Stimulated activated CD8-positive, alpha-beta memory T cell treated with anti-CD3 and anti-CD28 coated beads, Interleukin-7, amount 100 ng/mL, for 4 hours (primary cell): ENCODE data around the gene PPFIBP2.
"Not testable (repeated sequence)": the region's sequence is repeated elsewhere in the genome, so short reads cannot be mapped to it uniquely, and the experiment has no call there.

Experiments
- DNase-seq, 2 donors: peaks; one replicate each; pipeline ENCODE4 v3.0.0-alpha.2; 2020; ENCODE audit warnings: low read depth in 2 of 2

PPFIBP2 gene

DNA sequence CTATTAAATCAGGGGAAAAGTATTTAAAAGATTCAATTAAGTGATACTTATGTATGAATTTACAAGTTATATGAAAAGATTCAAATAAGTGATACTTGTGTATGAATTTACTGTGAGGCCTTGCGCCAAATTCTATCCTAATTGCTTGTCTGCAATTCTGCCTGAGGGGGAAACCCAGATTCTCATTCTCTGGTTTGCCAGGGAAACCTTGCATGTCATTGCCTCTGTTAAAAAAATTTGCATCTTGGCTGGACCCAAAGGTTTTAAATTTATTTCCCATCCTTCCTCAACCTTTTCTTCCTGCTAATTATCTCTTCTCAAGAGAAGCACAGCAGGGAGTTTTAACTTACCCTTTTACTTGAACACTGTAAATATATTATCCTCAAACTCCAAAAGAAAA lies 14.7 kb upstream of the PPFIBP2 start:
- DNase-seq = no peak

DNA sequence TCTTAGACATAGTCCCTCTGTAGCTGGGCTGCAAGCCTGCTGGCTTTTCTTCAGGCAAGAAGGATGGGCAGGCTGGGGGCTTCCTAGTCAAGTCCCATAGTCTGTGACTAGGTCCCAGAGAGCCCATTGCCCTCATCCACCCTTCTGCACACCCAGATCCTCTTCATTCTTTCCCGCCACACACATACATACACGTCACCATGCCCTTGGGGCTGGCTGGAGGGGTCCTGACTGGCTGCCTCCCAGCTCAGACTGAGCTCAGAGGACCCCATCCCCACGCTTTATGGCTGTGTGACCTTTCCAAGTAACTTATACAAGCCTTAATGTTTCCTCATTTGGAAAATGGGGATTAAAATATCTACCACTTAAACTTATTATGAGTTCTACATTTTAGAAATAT lies 13.5 kb upstream of the PPFIBP2 start:
- DNase-seq = no peak

DNA sequence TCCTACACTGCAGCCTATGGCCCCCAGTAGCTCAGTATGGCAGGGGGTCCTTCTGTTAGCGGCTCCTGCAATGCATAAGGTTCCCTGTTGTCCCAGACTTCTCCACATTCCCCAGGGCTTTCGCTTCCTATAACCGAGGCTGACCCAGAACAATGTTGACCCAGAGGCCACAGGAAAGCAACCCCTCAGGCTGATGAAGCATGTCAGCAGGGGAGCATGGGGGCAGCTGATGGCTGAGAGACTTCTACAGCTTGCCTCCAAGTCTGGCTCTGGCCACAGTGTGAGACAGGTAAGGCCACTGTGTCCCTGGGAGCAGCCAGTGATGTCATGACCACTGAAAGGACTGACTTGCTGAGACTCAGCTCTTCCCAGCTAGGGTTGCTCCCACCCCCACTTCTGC lies 12.5 kb upstream of the PPFIBP2 start:
- DNase-seq = no peak

DNA sequence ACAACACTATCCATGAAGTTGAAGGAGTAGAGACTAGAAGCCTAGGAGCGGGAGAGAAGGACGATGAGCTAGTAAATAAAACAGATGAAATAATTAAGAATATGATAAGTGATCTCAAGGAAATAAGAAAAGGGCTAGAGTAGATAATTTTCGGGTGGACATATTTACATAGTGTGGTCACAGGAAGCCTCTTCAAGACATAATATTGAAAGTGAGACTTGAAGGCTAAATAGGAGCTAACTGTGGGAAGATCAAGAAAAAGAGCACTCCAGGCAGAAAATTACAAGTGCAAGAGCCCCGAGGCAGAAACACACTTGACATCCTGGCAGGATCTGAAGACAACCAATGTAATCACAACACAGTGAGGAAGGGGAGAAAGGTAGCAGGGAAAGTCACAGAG lies 11.9 kb upstream of the PPFIBP2 start:
- DNase-seq = no peak

DNA sequence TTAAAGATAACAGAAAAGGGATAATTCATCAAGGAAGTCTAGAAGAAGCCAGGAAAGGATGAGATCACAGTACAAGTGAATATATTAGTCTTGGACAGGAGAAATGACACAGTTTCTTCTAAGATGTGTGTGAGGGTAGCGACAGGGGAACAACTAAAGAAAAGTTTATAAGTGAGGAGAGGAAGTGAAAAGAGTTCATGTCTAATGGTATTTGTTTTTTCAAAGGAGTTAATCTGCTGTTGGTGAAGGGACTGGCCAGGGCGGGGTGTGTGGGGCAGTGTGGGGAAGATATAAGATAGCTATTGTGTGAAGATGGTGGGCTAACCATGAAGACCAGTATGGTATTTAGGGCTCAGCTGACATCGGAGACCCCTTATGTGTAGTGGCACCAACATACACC lies 7.6 kb upstream of the PPFIBP2 start:
- no peak for DNase-seq

DNA sequence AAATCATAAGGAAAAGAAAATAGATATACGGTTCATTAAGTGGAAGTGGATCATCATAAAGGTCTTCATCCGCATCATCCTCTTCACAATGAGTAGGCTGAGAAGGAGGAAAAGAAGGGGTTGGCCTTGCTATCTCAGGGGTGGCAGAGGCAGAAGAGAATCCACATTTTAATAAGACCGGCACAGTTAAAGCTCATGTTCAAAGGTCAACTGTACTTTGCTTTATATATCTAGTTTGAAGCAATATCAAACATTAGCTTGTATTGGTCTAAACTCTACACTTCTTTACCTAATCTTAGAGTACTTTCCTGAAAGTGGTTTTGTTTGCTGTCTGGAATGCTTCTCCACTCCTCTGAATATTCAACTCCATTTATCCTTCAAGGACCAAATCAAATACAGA lies 5.7 kb upstream of the PPFIBP2 start:
- no peak for DNase-seq

DNA sequence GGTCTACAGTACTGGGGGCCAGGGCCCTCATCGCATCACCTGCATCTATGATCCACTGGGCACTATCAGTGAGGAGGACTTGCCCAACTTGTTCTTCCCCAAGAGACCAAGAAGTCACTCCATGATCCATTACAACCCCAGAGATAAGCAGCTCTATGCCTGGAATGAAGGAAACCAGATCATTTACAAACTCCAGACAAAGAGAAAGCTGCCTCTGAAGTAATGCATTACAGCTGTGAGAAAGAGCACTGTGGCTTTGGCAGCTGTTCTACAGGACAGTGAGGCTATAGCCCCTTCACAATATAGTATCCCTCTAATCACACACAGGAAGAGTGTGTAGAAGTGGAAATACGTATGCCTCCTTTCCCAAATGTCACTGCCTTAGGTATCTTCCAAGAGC lies 3.8 kb upstream of the PPFIBP2 start:
- DNase-seq = no peak

DNA sequence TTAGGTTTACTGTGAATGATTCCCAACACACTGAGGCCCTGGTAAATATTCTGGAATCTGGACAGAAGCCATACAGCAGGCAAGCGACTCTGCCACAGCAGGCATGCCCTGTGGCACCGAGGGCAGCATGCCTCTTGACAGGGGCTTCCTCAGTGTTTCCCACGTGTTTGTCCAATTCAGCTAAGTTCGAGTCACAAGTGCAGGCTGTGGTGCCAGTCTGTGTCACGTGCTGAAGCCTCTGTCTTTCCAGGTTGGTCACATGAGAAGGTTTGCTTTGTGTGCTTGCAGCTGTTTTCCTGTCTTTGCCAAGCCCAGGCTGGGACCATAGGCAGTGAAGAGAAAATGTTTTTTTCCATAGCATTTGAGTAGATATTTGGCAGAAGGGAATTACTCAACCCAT lies 2.4 kb upstream of the PPFIBP2 start:
- no peak for DNase-seq

DNA sequence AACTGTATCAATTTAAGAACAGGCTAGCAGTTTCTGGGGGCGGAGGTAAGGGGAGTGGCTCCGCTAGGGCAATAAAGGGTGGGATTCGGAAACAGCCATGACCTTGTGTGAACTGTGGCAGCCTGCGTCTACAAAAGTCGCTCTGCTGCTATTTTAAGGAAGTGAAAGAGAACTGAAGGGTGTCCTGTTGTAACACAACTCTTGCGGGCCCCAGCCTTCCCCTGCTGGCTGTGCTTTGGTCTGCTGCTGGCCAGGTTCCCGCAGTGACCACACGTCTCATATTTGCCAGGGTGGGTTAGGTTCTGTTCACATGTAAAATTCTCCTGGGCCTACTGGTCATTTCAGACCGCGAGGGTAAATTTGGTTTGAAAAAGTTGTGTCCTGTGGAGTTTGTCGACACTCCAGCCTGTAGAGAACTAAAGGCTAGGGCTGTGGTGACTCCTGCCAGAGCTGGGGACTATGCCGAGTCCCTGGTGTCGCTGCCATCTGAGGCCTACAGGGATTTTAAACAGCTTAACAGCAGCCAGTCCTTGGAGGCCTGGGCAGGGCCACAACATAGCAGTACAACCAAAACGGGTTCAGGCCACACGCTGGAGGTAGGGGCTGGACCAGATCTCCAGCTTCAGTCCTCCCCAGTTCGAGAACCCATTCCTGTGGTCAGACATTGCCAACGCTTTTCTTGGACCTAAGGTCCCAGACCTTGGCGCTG lies 1.1 kb upstream of the PPFIBP2 start:
- DNase-seq = no peak

DNA sequence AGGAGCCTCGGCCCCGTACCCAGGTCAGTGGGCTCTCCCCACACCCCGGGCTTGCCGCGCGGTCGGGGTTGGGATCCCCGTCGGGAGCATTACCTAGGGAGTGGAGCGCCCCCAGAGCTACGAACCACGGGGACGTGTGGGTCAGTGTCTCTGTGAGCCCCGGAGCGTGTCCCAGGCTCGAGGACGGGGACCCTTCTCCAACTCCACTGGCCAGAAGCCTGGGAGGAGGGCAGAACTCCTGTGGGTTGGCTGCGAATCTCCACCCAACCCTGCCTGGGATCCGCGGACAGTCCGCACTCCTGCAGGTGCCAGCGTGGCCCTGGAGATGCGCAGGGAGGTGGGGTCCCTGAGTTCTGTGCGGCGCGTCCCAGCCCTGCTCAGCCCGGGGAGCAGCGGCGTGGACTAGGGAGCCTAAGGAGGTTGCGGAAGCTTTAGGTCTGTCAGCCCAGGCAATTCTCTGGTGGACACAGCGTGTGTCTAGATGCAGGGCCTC lies 346 bp downstream of the PPFIBP2 start:
- DNase-seq = no peak

DNA sequence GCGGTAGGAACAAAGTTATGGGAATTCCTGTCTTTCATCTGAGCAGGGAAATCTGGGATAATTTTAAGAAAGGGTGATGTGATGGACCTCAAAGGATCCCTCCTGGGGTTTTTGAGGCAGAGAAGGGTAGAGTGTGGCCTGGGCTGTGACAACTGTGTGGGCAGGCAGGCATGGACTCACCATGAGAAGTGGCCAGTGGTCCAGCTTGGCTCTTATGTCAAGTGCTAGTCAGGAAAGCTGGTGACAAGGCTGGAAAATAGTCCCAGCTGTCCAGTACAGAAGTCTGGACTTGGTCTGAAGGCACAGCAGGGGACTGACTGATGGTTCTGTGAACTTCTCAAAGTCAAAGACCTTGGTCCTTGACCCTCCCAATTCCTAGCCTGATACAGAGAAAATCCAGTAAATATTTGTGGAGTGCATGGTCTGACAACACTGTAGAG lies 1.7 kb downstream of the PPFIBP2 start:
- DNase-seq = no peak

DNA sequence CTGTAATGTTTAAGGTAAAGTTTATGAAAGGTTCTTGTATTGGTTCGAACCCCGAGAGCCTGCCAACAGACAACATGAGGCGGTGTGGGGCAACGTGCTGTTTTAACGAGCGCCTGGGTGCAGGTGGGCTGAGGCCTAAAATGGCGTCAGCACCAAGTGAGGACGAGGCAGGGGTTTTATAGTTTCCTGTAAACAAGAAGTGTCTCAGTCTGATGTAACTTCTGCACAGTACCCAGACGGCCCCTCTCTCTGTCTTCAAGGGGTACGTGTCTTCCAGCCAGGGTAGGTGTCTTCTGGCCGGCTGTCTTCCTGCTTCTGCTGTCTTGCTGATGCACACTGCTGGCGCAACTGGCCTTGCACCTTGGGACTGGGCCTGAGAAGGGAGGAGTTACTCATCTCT lies 2.7 kb downstream of the PPFIBP2 start:
- no peak for DNase-seq

DNA sequence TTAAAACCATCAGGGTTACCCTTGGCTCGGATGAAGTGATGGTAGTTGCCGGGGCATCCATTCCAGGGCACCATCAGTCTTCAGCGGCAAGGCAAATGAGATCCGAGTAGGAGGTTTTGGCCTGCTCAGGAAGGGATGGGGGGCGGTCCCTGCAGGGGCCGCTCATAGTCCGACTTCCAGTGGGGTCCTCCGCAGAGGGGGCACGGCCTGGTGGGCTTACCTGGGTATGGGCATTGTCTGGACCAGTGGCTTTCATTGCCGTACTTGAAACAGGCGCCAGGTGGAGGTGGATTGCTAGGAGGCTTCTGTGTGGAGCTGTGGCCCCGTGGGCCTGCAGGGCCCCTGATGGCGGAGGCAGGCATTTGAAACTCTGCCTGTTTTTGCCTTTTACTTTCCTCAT lies 3.9 kb downstream of the PPFIBP2 start:
- not testable (repeated sequence) for DNase-seq

DNA sequence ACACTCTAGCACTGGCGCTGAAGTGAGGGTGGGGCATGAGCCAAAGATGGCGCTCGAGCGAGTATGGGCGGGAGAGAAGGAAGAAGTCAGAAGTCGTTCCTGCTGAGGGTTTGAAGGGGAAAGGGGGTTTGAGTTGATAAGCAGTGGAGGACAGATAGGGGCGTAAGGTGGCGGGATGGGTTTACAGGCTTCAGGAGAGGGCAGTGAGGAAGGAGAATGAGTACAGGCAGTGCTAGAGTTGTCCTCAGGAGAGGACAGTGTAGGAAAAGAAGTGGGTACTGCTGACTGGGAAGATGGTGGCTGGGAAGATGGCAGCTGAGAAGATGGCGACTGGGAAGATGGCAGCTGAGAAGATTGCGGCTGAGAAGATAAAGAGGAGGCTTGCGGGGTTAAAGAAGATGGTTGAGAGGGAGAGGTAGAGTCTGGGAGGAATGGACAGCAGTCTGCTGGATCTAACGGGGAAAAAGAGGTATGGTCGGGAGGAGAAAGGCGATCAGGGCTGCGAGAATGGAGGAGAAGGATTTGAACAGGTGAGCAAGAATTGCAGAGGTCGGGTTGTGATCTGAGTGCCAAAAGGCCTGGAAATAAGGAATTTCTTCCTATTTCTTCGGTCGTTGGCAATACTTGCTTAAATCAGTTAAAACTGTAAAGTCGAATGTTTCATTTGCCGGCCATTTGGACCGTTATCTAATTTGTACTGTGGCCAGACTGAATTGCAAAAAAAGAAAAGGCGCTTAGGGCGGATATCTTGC lies 5.2 kb downstream of the PPFIBP2 start:
- DNase-seq = no peak

DNA sequence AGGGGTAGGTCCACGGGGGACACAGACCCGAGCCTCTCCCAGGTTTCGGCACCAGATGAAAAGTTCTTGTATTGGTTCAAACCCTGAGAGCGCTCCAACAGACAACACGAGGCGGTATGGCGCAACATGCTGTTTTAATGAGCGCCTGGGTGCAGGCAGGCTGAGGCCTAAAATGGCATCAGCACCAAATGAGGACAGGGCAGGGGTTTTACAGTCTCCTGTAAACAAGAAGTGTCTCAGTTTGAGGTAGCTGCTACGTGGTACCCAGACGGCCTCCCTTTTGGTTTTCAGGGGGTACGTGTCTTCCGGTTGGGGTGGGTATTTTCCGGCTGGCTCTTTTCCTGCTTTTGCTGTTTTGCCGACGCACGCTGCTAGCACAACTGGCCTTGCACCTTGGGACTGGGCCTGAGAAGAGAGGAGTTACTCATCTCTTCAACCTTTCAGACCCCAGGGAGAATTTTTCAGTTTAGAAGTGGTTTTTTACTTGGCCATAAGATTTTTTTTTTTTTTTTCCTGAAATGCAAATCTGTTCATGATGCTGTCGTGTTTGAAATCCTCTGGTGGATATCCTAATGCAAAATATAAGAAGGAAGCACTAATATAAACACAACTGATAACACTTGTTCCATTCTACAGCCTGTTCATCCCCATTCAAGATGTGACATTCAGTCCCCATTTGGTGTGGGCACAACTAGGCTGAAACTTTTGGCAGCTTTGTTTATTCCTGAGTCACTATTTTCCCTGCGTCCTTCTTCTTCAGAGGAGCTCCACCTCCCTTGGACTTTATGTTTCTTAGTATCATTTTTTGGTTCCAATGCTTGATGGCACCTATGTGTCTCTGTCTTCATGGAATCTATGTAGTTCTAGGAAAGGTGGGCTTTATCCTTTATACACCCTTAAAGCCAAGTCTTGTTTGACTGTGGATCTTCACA lies 6.5 kb downstream of the PPFIBP2 start:
- no peak for DNase-seq

DNA sequence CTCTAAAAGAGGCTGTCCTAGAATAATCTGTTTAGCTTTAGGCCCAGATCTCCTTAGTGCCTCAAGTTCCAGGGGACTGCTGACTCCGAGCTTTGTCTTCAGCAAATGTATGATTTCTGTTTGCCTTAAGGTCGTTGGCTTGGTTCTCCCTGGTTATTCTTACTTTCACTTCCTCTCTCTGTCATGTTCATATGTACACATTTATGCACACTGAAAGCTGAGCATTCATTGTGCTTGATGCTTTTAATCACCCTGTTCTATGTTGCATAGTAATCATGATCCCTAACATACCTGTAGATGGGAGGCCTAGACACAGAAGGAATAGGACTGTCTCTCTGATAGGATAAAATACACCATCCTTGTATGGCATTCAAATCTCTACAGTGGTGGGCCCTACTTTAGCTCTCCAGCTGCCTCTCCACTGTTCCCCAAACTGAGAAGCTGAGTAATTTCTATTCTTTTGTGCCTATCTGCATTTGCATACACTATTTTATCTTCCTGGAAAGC lies 7.2 kb downstream of the PPFIBP2 start:
- no peak for DNase-seq

DNA sequence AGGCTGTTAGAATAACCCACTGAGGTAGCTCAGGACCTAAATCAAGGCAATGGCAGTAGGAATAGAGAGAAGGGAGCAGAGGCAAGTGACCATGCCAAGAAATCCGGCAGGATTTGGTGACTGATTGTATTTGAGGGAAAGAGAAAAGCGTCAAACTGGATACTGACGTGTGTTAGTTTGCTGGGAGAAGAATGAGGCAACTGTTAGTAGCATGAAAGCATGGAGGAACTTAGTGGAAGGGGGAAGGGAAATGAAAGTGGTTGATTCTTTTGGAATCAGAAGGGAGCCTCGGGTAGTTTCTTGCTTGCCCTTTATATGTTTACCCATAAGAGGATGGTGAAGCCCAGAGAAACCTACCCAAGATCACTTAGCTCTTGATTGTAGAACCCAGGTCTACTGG lies 8.3 kb downstream of the PPFIBP2 start:
- no peak for DNase-seq

DNA sequence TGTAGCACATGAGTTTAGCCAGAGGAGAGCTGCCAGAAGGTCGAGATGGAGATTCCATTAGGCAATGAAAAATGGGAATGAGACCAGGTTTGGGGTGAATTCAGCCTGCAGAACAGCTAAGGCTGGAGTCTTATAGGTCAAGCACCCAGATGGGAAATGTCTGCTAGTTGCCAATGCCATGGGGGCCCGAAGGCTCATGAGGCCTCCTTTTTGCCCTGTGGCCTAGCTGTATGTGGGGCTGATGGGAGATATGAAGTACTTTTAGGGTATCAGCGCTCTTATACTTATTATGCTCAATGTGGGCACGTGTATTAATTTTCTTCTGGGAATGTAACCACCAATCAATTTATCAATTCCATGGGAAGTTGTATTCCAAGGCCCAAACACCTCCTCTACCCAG lies 8.7 kb downstream of the PPFIBP2 start:
- DNase-seq = no peak

DNA sequence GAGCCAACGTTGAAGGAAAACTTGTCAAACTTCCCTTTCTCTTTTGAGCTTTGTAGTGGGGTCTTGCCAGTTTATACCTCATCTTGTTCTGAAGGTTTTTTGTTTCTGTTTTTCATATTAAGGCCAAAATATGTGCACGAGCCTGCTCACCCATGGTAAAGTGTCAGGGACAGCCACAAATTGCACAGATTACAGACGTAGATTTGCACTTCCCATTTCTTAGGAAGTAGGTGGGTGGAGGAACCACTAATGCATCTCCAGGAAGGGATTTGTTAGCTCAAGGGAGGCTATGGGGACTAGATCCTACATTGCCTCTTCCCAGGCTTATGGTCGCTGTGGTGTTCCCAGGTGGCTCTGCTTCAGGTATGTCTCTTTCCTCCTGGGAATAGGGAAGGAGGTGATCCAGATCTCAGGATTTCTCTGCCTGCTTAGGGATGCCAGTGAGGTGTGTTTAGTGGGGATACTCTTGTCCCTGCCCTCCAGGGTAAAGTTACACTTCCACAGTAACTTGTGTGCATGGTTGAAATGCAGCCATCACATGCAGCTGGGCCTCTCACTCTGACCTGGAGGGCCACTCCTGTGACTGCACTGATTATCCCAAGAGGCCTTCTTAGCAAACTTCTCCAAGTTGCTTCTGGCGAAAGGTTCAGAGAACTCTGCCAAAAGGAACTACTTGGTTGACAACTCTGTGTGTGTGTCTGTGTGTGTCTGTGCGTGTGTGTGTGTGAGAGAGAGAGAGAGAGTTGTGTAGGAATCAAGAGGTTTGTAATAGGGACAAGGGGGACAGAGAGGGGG lies 9.8 kb downstream of the PPFIBP2 start:
- DNase-seq = no peak

DNA sequence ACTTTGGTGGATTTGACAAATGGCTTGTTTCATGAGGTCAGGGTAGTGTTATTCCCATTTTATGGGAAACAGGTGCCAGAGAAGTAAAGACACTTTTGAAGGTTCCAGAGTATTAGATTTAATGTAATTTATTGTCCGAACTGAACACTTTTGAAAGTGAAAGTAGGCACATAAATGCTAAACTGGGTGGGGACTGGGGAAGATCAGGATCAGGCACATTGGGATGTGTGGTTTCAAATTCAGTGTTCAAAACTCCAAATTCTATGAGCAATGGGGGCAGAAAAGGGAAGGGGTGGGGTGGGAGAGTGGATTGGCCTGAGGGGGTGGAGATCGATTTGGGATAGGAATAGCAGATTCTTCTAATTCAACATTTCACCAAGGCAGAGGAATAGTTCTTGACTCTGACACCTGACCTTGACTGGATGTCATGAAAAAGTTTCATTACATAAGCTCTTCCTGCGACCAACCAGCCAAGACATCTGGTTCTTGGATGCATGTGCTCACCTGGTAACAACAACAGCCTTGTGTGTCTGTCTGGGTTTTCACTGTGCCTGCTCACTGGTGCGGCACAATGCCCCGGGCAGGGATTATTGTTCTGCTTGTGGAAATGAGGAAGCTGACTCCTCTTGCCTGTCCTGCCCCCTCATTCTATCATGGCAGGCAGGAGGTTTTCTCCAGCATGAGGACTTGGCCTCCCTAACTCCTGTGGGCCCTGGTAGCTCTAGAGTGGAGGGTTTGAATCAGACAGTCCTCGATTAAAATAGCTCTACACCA lies 10.8 kb downstream of the PPFIBP2 start:
- DNase-seq = no peak
